NCI-H1417 treated with DMSO at 0.1 percent for 48 hours (cell line): ENCODE data around the gene HASPIN.

Experiments used
- DNase-seq: peaks from one replicate; lab custom pipeline; 2025; lab: John Stamatoyannopoulos, UW

Gene HASPIN

DNA sequence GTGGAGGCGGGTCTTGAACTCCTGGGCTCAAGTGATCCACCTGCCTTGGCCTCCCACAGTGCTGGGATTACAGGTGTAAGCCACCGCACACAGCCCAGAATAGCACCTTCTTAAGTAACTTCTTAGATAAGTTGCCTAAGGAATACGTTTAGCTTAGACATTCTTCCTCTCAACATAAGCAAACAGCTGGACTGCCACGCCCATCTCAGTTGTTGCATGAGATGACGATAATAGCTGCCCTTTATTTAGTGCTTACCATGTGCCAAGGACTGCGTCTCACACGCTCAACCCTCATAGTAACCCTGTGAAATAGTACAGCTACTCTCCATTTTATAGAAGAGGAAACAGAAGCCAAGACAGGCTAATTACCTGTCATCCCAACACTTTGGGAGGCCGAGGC, 11.8 kb downstream of the HASPIN start:
- no peak for DNase-seq

DNA sequence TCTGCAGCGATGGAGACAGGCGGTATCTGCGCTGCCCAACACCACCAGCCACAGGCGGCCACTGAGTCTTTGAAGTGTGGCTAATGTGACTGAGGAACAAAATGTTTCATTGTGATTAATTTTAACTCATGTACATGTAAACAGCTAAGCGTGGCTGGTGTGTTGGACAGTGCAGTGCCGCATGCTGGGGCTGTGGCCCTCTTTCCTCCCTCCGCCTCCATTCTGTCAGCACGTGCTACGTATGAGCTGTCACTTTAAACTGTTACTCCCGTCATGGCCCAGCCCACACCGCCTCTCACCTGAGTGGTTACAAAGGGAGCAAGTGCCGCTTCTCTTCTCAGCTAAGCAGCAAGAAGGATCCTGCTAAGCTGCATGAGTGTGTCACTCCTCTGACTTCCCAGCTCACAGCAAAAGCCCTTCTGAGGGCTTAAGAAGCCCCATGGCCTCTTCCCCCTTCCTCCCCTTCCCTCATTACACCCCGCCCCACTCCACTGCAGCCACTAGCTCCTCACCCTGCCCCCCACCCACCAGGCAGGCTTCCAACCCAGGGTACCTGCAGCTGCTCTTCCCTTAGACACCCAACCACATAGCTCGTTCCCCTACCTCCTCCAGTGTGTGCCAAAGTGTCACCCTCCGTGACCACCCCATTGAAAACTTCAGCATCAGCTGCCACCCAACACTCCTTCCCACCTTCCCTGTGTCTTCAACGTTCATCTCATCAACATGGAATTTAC, 15.0 kb downstream of the HASPIN start:
- DNase-seq: no peak

DNA sequence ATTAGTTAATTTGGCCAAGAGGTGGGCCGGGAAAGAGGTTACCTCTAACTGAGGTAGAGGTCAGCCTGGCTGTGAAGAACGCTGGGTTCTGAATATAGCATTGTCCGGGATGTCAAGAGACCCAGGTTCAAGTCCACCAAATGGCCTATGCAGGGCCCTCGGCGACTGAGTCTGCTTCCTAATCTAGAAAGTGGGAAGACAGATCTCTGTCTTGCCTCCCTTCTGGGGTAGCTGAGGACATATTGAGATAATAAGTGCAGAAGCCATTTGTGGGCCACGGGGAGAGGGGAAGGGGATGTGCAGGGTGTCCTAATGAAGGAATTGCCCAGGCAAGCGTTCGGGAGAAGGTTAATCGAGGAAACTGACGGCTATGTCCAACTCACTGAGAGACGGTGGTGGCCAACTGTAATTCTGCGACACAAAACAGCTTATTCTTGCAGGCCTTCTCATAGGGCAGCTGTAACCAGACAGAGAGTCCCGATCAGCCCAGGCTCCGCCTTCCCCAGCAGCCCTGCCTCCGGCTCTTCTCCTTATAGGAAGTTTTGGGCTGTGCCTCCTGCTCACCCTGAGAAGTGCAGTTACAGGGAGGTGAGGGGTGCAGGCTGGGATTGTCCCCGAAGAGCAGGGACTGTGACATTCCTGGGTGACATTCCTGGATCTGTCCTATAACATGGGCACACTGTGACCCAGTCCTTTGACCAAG, 15.9 kb downstream of the HASPIN start:
- no peak for DNase-seq

DNA sequence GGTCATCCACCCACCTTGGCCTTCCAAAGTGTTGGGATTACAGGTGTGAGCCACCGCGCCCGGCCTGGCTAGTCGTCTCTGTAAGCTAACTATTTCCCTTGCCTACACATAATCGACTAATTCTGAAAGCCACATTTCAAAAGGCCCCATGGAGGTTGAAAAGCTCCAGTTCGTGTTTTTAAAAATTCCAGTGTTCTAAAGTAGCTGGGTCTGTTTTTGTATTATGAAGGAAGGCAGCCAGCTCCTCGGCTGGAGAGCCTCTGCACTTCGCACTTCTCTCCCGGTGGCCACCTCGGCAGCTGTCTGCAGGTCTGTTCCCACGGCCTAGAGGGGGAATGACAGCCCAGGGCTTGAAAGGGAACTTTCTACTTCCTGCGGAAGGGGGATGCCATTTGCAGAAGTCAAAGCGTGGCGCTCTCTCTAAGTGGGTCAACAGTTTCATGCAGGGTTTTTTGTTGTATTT, 16.9 kb downstream of the HASPIN start:
- no peak for DNase-seq

DNA sequence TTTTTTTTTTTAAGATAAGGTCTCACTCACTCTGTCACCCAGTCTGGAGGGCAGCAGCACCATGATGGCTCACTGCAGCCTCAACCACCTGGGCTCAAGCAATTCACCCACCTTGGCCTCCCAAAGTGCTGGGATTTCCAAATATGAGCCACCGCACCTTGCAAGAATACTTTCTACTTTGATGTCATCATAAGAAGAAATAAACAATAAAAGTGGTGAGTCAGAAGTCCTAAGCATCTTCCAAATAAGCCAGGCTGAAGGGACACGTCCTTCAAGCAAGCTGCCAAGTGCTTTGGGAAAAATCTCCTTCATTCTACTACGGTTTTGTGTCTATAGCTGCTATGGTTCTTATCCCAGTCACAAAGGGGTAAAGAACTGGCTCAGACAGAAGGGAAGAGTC, 20.3 kb downstream of the HASPIN start:
- no peak for DNase-seq

DNA sequence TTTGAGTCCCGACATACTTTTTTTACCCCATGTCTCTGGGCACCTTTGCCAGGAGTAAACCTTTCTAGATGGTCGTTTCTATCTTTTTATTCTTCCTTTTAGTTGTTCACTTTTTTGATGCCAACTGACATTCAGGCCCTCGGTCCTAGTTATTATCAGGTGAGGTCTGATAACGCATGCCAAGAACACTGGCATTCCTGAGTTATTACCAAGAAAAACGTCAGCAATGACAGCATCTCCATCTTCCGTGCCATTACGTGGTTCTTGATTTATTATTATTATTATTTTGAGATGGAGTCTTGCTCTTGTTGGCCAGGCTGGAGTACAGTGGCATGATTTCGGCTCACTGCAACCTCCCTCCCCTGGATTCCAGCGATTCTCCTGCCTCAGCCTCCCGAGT, 21.4 kb downstream of the HASPIN start:
- no peak for DNase-seq

DNA sequence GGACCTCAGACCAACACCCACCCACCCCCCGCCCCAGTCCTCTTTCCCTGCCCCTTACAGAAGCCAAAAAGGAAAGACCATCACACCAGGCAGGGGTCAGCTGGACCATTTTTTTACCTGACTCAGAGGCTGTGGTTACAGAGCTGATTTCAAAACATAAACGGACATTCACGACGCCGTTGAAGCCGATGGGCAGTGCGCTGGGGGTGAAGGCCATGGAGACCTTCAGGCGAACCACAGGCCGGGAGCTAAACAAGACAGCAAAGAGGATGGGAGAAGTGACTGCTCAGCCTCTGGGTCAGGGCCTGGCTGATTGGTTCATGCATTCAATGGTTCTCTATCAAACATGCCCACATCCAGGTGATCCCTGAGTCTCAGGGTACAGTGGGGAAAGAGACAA, 24.1 kb downstream of the HASPIN start:
- no peak for DNase-seq

DNA sequence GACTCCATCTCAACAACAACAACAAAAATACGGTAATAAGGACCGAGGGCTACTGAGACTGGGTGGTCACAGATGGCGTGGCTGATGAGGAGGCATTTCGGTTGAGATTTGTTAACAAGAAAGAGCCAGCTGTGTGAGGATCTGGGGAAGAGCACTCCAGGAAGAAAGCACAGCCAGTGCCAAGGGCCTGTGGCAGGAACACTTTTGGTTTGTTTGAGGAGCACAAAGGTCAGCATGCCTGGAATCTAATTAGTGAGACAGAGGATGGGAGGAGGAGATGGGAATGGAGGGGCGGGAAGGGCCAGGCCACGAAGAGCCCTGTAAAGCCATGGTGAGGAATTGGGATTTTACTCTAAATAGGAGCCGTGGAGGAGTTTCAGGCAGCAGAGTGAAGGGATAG, 24.9 kb downstream of the HASPIN start:
- DNase-seq: no peak

DNA sequence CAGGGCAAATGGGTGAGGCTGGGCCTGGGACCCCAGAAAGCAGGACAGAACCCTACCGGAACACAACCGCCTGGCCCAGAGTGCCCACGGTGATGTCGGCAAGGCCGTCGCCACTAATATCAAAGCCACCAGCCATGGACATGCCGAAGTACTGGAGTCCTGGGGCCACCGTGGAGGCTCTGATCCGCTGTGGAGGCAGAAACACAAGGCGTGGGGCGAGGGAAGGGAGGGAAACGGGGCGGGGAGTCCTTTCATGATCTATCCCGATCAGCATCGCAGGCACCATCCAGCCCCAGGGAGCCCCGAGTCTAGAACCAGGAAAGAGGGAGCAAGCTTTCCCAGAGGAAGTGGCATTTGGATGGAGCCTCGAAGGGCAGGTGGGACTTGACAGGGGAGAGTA, 26.6 kb downstream of the HASPIN start:
- DNase-seq: no peak

DNA sequence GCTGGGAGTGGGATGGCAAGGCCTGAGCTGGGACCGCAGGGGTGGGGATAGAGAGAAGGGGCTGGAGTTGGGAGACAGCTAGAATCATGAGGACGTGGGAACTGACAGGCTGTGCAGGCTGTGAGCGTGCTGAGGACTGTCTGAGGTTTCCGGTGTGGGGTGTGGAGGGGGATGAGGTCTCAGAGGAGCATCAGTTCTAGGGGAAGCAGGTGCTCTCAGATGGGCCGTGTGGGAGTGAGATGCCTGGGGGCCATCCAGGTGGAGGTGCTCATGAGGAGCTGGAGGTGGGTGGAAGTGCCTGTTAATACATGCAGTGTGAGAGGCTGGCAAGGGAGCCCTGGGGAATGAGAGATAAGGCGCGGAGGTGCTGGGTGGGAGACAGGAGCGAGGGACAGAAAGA, 27.2 kb downstream of the HASPIN start:
- no peak for DNase-seq

DNA sequence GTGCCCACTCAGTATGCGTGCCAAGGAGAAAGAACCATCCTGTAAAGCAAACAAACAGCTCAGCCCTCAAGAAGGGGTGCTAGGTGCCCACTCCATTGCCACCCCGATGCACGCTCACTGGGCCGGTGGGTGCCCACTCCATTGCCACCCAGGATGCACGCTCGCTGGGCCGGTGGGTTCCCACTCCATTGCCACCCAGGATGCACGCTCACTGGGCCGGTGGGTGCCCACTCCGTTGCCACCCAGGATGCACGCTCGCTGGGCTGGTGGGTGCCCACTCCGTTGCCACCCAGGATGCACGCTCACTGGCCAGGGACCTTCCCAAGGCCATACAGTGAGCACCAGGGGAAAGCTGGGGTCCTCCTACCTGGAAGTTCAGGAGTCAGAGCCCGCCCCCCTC, 28.1 kb downstream of the HASPIN start:
- DNase-seq: no peak

DNA sequence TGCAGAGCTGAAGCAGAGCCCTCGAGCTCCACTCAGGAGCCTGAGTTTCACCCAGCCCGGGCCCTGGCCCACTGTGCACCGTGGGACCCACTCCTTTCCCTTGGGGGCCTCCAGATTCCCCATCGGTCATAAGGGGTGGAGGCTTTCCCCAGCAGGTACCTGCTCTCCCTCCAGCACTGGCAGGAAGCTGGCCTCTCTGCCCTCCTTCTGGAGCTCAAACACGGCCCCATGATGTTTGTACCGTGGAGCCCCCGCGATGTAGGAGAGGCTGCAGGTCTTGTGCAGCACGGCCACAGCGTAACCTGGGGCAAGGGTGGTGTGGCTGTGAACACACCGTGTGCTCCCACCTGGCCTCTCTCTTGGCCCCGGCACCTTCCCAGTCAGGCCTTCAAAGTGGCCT, 29.9 kb downstream of the HASPIN start:
- no peak for DNase-seq

DNA sequence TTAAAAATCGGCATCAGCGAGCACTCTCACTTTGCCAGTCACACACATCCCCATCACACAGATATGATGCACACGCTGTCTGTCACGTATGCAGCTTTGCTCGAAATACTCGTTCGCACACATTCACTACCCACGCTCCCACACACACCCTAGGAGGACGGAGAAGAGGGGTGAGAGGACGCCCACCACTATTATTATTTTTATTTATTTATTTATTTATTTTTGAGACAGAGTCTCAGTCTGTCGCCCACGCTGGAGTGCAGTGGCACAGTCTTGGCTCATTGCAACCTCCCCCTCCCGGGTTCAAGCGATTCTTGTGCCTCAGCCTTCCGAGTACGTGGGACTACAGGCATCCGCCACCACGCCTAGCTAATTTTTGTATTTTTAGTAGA, 30.4 kb downstream of the HASPIN start:
- DNase-seq: no peak

DNA sequence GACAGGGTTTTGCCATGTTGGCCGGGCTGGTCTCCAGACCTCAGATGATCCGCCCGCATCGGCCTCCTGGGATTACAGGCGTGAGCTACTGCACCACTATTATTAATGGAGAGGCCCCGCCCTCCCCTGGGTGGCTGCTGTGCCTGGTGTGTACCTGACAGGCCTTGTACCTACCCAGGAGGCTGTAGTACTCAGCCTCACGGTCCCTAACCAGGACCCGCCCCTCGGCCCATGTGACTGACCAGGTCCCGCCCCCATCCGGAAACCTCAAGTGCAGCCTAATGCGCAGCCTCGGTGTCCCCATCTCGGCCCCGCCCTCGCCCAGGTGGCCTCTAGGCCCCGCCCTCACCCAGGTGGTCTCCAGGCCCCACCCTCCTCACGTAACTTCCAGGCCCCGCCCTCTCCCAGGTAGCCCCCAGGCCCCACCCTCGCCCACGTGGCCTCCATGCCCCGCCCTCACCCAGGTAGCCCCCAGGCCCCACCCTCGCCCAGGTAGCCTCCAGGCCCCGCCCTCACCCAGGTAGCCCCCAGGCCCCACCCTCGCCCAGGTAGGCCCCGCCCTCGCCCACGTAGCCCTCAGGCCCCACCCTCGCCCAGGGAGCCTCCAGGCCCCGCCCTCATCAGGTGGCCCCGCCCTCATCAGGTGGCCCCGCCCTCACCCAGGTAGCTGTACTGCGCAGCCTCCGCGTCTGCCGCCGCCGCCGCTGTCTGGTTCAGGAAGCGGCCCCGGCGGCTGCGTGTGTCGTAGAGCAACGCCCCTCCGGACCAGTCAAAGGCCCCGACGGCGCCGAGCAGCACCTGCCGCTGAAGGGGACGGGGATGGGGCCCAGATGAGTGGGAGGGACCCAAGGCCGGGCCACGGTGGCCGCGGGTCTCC, 31.0 kb downstream of the HASPIN start:
- DNase-seq: peak; percentile 82

DNA sequence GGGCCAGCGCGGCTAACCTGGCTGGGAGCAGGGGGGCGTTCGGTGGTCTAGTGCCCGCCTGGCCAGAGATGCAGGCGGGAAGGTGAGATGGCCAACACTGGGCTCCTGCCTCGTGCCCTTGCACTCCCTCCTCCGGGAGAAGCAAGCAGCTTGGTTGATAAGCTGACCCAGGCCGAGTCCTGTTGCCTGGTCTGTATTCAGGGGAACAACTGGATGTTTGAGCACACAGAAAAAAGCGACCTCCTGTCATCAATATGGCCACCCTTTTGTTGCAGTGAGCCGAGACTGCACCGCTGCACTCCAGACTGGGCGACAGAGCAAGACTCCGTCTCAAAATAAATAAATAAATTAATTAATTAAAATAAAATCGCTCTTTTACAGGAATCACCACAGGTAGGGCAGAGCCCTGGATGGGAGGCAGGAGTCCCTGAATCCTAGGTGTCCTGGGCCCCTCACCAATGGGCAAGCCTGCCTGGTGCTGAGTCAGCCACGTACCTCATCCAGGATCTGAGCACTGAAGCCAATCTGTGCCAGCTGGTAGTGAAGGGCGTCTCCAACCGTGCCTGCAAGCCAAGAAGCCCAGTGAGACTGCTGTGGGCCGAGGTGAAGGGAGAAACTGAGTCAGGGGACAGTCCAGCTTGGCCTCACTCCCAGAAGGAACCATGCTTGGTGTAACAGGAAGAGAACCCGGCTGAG, 31.8 kb downstream of the HASPIN start:
- no peak for DNase-seq

DNA sequence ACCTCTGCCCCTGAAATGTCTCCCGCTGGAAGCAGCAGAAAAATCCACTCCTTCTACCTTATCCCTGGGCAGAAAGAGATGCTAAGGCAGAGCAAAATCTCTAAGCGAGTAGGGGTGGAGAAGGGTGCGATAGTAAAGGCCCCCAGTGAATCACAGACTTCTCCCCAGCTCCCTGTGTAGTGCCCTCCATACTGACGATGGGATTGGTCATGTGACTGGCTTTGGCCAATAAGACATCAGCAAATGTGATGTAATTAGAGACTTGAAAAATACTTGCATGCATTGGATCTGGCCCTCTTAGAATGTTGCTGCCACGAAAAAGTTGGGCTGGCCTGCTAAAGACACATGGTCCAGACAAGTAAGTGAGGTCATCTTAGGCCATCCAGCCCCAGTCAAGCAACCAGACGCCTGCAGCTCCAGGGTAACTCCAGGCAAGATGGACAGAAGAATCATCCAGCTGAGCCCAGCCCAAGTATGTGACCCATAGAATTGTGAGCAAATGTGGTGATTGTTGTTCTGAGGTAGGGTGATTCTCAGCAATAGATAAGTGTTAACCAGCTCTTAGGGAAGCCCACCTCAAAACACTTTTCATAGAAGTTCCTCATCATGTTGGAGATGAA, 36.0 kb downstream of the HASPIN start:
- DNase-seq: no peak

DNA sequence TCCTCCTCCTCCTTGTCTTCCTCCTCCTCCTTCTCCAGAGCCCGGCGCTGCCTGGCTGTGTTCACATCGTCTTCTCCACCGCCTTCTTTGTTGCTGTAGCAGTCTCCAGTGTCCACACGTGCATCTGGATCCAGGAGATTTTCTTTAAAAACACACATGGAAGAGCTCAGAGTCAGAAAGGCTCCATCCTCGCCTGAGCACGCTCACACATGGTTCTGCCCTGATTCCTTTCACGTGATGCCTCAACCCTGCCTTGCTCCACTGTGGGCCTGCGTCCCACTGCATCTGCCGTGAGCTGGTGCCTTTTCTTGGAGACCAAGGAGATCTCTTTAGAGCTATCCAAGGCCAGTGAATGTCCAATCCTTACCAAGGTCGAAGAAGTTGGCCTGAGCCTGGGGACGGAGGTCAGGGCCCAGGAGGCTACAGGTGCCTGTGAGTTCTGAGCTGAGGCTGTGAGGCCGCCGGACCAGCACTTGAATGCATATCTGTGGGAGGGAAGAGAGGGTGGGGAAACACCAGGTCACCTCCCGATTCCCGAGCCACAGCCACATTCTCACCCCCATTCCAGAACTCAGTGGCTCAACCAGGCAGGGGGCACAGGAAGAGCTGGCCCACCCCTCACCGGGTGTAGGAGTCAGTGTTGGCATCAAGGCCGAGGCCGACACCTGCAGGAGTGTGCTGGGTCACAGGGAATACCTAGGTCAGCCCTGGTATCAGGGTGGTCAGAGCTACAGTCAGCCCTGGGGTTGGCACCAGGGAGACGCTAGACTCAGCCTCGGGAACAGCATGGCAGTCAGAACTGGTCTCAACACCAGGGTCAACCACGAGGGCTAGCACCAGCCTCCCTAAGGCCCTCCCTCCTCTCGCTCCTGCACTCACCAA, 37.6 kb downstream of the HASPIN start:
- DNase-seq: no peak

DNA sequence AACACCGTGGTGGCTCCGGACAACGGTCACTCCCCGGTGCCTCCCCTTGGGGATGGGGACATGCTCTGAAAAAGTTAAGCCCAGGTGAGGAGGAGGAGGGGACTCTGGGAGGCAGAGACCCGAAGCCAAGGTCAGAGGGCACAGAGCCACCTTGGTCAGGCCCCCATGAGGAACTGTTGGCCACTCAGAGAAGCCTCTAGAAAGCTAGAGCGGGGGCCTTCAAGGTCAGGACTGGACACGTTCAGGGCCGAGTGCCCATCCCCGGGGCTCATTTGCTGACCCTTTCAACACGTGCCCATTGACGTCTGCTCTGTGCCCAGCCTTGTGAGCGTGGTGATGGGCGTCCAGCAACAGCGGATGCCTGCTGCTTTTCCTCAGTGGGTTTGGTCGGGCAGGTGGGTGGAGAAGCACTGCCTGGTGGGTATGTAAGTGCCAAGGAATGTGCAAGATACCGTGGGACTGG, 38.2 kb downstream of the HASPIN start:
- no peak for DNase-seq

DNA sequence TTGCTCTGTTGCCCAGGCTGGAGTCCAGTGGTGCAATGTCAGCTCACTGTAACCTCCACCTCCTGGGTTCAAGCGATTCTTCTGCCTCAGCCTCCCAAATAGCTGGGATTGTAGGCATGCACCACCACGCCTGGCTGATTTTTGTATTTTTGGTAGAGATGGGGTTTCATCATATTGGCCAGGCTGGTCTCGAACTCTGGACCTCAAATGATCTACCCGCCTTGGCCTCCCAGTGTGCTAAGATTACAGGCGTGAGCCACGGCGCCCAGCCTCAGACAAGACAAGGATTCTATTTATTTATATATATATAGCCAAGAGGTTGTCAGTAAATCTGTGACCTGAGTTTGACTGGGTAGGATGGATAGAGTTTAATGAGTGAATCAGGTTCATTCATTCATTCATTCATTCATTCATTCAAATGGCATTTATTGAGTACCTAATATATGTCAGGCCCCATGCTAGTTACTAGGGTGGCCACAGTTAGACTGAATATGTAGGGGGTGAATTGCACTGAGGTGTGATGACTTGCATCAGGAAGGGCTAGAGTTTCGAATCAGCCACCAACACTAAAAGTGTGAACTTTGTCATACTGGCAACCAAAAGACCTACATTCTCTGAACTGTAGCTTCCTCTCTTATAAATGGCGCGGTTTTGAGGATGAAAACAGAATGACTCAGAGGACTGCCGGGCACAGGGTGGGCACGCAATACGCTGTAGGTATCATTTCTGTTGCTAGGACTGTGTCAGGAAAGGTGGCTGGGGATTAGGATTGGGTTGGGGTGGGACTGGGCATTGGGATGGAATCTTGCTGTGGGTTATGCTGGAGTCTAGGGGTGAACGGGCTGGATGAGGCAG, 39.4 kb downstream of the HASPIN start:
- no peak for DNase-seq

DNA sequence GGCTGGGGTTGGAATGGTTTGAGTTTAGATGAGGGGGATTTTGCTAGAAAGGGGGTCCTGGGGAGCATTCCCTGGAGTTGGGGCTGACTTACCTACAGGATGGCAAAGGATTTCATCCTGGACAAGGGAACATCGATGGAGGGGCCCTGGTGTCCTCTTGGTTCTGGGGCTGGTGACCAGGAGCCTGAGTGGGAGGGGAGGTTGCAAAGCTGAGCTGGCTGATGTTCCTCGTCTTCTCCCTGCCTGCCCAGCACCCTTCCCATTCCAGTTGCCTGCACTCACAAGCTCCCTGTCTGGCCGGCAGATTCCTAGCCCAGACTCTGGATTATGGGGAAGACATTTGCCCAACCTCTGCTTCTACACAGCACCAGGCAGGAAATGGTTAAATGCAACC, 40.1 kb downstream of the HASPIN start:
- DNase-seq: no peak
